ENCODE data around the gene ZCCHC3.

The ZCCHC3 gene

GRCh38 chr20:309841-310644, 12.7 kb downstream of the ZCCHC3 start:
- peak; percentile 99 to 100 (median 100) for DNase-seq
- intact Hi-C loops (cut with DNase I) = no loop called here

- intact Hi-C loops (cut with DNase I) = no loop called here
- no peak for DNase-seq
These were observed 13.3 kb downstream of the ZCCHC3 start for GRCh38 chr20:310645-311044.

- no peak for DNase-seq
- intact Hi-C loops (cut with DNase I) = no loop called here
These were observed 14.2 kb downstream of the ZCCHC3 start for GRCh38 chr20:311609-312008.

GRCh38 chr20:312067-312466, 14.7 kb downstream of the ZCCHC3 start:
- DNase-seq = no peak
- intact Hi-C loops (cut with DNase I) = no loop called here

- intact Hi-C loops (cut with DNase I) = no loop called here
- no peak for DNase-seq
These were observed 15.5 kb downstream of the ZCCHC3 start for GRCh38 chr20:312866-313265.

GRCh38 chr20:313402-313801, 16.0 kb downstream of the ZCCHC3 start:
- no peak for DNase-seq
- intact Hi-C loops (cut with DNase I) = no loop called here

- intact Hi-C loops (cut with DNase I) = no loop called here
- no peak for DNase-seq
These were observed 16.6 kb downstream of the ZCCHC3 start for GRCh38 chr20:313948-314347.

GRCh38 chr20:316316-317068, 19.1 kb downstream of the ZCCHC3 start:
- no peak for DNase-seq
- intact Hi-C loops (cut with DNase I) = no loop called here

GRCh38 chr20:324177-325044, 27.0 kb downstream of the ZCCHC3 start:
- peak; percentile 53 to 93 (median 87) for DNase-seq
- intact Hi-C loops (cut with DNase I) = no loop called here

- DNase-seq = peak; percentile 97 to 100 (median 99)
- intact Hi-C loops (cut with DNase I) = no loop called here
These were observed 27.9 kb downstream of the ZCCHC3 start, which contains the start of gene SOX12 for GRCh38 chr20:325045-325888. Gene SOX12, plus strand, starts transcription at chr20:325552. Its CDS starts 373 bp downstream, at chr20:325925.

- DNase-seq = peak; percentile 49 to 86 (median 70)
- intact Hi-C loops (cut with DNase I) = no loop called here
These were observed 28.7 kb downstream of the ZCCHC3 start for GRCh38 chr20:325889-326644.

GRCh38 chr20:326645-327185, 29.3 kb downstream of the ZCCHC3 start:
- peak in 3 of 42 donors; percentile 26 to 44 (median 34) for DNase-seq
- intact Hi-C loops (cut with DNase I) = no loop called here

GRCh38 chr20:327186-328026, 30.0 kb downstream of the ZCCHC3 start:
- peak; percentile 64 to 95 (median 88) for DNase-seq
- intact Hi-C loops (cut with DNase I) = no loop called here

- peak in 5 of 42 donors; percentile 15 to 36 (median 21) for DNase-seq
- intact Hi-C loops (cut with DNase I) = no loop called here
These were observed 30.9 kb downstream of the ZCCHC3 start for GRCh38 chr20:328027-328974.

GRCh38 chr20:328975-329695, 31.8 kb downstream of the ZCCHC3 start:
- intact Hi-C loops (cut with DNase I) = no loop called here
- no peak for DNase-seq

All from head of caudate nucleus (tissue), 42 donors.